Gastroesophageal sphincter (tissue), 3 donors: Measurements from ENCODE around the gene CARHSP1.

ENCODE experiments used
- CTCF ChIP-seq, 4 experiments: fragments of 200-600 bp in 2 of 4; fragments of 450-650 bp in 2 of 4; sonication (generic) in 1 of 4; IDR thresholded peaks; one replicate each; pipeline ENCODE4 v1.5.1; 2017 to 2019; ENCODE audit warnings: antibody characterized with exemption in 4 of 4, mild to moderate bottlenecking in 2 of 4, moderate library complexity in 2 of 4
- EP300 ChIP-seq: sonication (generic); formaldehyde crosslinking; IDR thresholded peaks from one replicate; pipeline ENCODE4 v1.6.1; 2017; ENCODE audit warnings: antibody characterized with exemption, mild to moderate bottlenecking
- POLR2A ChIP-seq, 2 donors: fragments of 450-650 bp; IDR thresholded peaks; one replicate each; pipeline ENCODE4 v1.6.1; 2017; ENCODE audit warnings: antibody characterized with exemption in 2 of 2, mild to moderate bottlenecking in 2 of 2, moderate library complexity in 1 of 2

- TF ChIP-seq POLR2A (IDR thresholded peaks at IDR 0.05) = no peak
- TF ChIP-seq CTCF (IDR thresholded peaks at IDR 0.05) = peak in 2 of 4 experiments; percentile 7 to 31
- no peak for TF ChIP-seq EP300
Observed at GRCh38 chr16:8905168-8905762, 36.5 kb upstream of the CARHSP1 start.
